CD4-positive, alpha-beta T cell treated with Interleukin-6 at 100 ng/mL for 8 hours (primary cell): Measurements from ENCODE around the gene MRPL24.
"Not testable (repeated sequence)": the region's sequence is repeated elsewhere in the genome, so short reads cannot be mapped to it uniquely, and the experiment has no call there.

Experiments
- DNase-seq: peaks from one replicate; pipeline ENCODE4 v3.0.0-alpha.2; 2020; ENCODE audit warnings: mixed read lengths, low spot score

The MRPL24 gene

DNA sequence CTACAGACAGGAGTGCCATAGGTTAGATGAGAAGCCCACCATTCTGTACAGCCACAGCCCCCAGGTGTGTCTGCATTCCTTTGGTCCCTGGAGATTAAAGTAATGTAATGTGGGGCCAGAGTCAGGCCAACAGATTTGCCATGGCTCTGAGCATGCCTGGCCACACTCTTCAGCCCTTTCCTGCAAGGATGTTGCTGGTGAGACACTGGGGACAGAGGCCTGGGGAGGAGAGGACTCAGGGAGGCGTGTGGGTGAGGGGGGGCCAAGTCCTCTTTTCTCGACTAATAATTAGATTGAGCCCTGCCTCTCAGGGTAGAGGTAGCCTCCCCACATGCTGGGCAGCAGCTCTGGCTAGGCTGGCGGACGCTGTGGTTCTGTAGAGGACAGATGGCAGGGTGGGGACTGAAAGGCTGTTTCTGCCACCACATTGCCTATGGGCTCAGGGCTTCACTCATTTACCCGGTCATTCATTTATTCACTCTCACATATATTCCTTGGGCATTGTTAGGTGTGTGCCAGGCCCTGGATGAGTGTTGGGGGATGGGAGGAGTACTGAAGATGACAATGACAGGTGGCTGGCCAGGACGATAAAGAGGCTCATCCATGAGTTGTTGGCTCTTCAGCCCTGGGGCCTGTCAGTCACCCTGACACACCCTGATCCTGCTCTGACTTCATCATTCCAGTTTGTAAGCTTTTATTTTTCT, 19.4 kb upstream of the MRPL24 start:
- DNase-seq: no peak

DNA sequence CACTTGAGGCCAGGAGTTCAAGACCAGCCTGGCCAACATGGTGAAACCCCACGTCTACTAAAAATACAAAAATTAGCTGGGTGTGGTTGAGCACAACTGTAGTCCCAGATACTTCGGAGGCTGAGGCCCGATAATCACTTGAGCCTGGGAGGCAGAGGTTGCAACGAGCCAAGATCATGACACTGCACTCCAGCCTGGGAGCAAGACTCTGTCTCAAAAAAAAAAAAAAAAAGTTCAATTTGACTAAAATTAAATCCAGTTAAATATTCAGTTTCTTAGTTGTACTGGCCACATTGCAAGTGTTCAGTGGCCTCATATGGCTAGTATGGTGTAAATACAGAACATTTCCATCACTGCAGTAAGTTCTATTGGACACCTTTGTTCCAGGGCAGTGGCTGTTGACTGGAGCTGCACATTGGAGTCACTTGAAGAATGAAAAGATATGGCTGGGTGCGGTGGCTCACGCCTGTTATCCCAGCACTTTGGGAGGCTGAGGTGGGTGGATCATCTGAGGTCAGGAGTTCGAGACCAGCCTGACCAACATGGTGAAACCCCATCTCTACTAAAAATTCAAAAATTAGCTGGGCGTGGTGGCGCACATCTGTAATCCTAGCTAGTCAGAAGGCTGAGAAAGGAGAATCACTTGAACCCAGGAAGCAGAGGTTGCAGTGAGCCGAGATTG, 16.8 kb upstream of the MRPL24 start:
- not testable (repeated sequence) for DNase-seq

DNA sequence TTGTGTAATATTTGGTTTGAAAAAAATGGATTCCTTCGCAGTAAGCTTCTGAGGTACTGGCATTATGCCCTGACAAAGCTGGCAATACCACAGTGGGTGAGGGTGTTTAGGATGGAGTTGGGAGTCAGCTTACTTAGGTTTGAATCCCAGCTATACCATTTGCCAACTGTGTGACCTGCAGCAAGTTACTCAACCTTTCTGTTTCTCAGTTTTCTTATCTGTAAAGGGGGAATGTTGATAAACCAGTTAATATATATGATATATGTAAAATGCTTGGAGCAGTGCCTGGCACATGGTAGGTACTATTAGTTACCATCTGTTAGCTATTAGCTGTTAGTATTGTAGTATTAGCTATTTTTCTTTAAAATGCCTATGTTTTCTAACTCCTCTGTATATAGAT, 15.5 kb upstream of the MRPL24 start:
- no peak for DNase-seq

DNA sequence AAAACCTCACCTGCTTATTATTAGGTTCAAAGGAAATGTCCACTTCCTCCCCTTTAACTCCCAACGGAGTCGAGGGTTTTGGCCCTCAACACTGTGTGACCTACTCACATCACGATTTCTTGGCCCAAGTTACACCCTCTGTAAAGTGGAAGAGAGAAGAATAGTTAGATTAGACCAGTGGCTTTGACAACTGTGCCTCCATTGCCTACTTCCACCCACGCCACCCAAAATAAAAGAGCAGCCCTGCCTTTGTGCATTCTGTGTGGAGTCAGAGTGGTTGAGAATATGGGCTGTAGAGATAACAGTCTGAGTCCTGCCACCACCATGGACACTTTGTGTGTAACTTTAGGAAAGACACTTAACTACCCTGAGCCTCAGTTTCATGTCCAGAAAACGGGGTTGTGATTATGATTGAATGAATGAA, 14.7 kb upstream of the MRPL24 start:
- no peak for DNase-seq

DNA sequence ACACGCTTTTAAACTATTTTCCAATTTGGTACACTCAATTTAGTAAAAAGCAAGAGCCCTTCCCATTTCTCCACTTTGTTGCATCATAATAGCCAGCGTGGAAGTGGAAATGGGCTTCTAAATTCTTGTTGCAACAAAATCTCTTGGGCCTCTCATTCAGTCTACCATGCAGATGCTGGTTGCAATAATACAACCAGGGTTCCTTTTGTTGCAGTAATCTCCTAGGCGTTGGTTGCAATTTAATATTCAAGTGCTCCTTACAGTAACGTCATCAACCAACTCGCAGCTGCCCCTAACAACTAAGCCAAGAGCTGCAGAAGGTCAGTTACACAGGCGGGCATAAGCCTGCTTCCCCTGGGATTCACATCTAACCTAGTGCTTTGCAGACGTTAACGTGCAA, 13.3 kb upstream of the MRPL24 start:
- DNase-seq: no peak

DNA sequence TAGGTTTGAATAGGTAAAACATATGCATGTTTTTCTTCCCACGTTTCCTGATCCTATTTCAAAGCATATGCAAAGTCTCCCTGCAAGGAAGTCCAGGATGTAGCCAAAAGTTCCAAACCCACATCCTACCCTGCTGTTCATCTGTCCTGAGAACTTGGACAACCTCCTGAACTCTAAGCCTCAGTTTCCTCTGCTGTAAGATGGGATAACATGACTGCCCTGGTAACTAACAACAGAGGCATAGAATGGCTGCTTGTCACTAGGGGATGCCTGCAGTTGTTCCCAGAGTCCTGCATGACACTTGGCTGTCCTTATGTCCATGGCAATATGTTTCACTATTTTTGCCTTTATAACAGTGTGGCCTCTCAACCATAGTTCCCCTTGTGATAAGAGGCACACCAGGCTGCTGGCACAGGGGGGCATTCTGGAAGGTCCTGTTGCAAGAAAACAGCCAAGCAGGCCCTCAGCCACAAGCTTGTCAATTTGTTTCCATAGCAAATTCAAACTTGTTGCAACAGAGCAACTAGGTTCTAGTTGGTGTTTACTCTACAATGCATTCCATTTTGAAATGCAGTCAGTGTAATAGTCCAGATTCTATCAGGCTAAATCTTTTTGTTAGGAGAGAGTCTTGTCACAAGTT, 12.1 kb upstream of the MRPL24 start:
- DNase-seq: no peak

DNA sequence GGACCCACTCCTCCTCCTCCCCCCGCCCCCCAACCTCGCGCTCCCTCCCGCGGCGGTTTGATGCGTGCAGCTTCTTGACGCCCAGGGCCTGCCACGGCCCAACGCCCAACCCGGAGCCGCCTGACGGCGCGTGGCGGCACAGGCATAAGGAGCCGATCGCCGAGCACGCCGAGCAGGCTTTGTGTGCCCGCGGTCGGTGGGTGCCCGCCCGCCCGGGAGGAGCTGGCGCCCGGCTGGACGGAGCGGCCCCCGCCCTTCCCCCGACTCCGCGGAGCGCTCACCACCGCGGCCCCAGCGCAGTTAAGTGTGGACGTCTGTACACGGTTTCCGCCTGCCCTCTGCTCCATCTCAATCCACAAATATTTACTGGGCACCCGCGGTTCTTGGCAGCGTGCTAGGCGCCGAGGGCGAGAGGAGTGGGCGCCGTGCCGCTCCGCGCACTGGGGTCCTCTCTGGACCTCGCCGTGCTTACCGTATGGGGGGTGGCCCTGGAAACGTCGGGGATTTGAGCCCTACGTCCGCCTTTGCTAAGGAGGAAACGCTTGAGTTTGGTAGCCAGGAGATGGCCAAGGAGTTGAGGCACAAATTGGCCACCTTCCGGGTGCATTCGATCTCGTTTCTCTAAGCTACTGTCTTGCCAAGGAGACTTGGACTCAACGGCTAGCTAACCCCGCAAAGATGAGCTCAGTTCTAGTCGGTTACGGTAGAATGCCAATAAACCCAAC, 11.0 kb upstream of the MRPL24 start:
- DNase-seq: peak; percentile 97

DNA sequence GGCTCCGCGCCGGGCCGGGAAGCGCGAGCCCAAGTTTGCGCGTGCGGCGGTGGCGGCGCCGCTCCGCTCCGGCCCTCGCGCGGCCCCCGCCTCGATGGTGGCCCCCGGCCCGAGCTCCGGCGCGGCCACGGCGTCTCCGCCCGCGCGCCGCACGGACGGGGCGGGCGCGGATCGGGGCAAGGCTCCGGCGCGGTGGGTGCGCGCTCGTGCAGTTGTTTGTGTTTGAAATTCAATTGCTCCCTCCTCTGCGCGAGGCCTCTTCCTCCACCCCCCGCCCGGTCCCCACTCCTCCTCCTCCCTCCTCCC, 10.5 kb upstream of the MRPL24 start, which contains the start of gene HDGF:
Gene HDGF, minus strand, starts transcription at position 225 of the 306 bp plus-strand sequence. CDS start 246 bp downstream, outside the sequence.
- DNase-seq: no peak

DNA sequence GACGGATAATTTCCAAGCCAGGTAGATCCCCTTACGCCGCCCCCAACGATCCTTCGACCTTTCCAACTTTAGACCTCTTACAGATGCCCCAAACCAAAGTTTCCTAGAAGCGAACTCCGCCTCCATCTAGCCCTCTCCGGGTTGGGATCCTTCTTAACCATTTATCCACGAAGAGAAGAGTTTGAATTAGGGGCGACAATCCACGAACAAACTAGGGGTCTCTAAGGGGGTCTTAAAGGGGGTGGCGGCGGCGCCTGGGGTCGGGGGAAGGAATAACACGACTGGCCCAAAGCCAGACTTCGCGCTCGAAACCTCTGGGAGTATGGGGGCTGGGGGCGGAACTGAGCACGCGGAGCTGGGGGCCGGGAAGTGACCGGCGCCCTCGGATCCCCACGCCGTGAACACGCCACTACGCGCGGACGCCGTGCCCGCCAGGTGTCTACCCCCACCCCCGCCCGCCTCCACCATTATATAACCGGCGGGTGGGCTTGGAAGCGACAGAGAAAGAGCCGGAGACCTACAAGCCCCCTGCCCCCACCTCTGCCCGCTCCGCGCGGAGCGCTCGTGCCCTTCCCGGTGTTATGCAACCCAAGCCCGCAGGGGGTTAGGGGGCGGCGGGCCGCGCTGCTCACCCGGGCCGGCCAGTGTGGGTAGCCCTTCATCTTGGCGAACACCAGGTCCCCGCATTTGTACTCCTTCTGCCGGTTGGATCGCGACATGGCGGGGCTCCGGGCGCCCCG, 10.0 kb upstream of the MRPL24 start:
- no peak for DNase-seq

DNA sequence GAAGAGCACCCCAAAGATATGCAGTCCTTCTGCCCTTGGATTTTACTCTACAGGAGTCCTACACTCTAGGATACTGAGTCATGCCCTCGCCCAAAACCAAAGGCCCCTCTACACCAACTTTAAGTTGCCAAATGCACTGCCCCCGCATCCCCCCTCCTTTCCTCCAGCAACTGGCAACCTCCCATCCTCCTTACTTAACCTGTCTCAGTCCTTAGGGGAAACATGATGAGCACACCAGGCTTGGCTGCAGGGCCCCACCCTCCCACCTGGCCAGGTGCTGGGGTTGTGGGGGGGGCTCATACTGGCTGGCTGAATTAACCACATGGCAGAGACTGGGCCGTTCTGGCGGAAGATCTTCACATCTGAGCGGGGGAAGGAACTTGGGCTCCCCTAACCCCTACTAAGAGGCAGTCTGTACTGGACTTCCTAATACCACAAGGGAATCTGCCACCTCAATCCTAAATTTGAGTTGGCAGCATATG, 9.3 kb upstream of the MRPL24 start:
- no peak for DNase-seq

DNA sequence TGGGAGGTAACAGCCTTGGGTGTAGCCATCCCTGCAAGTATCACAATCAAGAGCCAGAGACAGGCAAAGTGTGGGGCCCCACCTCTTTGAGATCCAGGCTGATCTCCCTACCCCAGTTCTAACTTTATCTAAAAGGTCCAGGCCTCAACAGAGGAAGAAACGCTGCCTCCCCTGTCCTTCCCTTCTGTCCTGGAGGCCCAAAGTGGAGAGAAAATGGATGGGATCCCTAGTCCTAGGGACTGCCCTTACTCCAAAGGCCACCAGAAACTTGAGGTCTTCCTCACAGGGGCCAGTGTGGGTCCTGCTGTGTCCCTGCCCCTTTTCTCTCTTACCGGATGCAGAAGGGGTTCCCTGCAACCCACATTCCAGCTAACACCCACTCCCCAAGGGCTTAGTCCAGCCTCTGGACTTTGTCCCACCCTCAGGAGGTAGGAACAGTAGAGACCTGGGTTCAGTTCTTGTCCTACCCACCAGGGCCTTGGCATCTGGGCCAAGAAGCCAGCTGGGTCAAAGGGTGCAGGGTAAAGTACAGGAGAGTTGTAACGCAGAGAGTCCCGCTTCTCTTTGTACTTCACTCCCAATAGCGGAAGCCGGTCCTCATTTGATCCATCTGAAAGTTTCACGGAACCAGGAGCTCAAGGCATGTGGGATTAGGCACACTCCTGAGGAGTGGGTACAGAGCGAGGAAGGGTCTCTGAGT, 8.7 kb upstream of the MRPL24 start:
- DNase-seq: no peak

DNA sequence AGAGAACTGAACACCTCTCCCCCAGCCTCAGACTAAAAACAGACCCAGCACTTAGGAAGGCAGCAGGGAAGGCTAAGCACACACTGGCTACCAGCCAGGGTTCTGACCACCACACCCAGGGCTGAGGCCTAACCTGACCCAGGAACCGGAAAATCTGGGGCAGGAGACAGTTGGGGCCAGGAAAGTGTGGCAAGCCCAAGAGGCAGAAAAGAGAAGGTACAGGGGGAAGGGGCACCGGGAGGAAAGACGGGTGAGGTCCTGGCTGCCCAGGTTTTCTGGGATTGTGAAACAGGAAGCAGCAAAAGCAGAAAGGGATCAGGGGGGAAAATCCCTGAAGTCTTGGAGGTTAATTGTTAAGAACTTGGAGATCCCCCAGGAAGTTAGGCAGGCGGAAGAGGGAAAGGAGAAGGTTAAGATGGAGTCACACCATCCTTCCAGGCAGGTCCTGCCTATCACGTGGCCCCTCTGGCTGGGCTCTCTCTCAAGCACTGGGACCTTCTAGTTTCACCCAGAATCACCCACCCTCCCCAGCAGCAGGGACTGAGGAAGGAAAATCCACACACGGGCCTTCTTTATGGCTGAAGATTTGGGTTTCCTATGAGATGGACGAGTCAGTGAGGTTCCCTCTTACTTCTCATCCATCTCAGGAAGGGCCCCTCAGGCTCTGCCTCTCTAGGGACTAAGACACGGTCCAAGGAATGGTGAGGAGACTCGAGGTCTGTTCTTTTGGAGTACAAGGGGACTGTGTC, 8.0 kb upstream of the MRPL24 start:
- DNase-seq: no peak

DNA sequence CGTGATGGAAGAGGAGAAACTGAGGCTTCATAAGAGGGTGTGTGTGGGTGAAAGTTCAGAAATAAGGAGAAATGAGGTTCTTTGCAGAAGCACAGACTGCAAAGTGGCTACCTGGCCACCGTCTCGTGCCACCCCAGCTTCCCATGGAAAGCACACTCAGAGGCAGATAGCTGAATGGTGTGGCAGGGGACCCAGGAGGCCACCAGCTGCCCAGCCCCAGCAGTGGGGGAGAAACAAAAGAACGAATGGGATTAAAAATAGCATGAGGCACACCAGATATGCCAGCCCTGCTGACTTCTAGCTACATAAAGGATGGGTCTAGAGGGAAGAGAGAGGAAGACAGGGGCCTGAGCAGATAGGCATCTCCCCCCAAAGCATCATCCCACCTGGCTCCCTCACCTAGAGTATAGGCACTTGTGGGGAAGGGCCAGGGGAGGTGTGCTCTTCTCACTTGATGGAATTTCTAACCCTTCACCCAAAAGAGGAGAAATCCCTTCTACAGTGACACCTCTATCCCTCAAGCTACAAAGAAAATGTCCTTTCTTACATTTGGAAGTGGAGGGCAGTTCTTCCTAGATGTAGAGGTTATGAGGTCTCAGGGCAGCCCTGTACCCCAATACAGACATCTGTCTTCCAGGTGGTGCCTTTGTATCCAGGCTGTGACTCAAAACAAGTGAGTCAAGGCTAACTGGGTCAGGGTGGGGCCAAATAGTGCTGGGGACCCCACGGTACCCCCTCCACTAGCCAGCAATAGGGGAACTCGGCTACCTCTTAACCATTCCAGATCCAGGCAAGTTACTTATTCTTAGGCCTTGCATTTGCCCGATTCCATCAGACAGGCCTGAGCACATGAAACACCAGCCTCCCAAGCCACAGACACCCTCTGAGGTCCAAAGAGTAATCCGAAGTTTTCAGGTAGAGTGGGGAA, 7.1 kb upstream of the MRPL24 start:
- no peak for DNase-seq

DNA sequence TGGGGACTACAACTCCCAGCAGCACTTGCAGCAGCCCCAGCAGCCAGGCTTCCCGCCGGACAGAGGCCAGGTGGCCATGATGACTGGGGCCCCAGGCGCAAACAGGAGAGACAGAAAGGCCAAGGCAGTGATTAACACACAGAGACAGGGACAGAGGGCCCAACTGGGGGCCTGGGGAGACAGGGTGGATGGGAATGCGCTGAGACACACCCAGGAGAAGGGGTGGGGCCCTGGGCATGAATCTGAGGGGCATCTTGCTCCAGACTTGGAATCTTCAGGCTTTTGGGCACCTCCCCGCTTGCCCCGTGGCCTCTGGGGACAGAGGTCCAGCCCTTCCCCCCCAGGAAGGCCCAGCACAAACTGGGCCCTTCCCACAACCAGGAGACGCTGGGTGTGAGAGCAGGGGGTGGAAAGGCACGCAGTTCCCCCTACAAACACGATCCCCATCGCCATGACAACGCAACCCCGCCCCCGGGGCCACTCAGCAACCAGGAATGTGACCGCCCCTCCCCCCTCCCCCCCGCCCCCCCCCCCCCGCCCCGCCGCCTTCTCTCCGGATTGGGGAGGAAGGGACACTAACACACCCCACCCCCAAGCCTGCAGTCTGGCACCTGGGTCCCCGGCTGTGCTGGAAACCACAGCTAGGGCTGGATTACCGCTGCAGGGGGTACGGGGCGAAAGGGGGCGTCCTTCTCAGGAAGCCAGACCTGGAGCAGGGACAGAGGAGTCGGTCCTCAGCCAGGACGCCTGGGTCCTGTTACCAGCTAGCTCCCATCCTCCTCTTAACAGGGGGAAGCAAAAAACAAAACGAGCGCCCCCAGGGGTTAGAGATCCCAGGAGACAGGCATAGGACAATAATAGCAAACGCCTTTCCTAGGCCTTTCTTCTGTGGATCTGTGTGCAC, 6.1 kb upstream of the MRPL24 start:
- DNase-seq: peak; percentile 54

DNA sequence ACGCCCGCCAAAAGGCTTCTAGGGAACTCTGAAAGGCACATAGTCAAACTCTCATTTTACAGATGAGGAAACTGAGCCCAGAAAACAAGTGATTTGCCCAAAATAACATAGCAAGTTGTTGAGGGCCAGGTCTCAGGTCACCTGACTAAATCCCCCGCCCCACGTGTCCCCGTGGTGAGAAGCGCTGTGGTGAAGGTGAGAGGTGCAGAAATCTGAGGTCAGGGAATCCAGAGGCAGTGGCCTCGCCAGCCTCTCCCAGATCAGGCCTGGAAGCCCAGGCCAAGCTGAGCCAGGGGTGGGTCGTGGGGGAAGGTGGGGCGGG, 5.5 kb upstream of the MRPL24 start:
- DNase-seq: no peak

DNA sequence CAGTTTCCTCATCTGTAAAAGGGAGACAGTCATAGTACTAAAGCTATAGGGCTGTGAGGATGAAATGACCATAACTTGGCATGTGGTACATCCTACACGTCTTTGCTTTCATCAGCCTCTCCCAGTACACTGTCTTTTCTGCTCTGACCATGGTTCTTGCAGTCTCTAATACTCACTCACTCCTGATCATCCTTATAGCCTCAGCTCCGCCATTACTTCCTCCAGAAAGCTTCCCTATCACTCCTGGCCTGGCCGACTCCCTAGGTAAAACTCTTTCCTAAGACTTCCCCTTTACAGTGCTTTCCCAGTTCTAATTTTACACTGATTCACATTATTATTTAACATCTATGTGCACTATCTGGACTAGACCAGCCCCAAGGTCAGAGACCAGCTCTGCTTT, 5.0 kb upstream of the MRPL24 start:
- DNase-seq: no peak

DNA sequence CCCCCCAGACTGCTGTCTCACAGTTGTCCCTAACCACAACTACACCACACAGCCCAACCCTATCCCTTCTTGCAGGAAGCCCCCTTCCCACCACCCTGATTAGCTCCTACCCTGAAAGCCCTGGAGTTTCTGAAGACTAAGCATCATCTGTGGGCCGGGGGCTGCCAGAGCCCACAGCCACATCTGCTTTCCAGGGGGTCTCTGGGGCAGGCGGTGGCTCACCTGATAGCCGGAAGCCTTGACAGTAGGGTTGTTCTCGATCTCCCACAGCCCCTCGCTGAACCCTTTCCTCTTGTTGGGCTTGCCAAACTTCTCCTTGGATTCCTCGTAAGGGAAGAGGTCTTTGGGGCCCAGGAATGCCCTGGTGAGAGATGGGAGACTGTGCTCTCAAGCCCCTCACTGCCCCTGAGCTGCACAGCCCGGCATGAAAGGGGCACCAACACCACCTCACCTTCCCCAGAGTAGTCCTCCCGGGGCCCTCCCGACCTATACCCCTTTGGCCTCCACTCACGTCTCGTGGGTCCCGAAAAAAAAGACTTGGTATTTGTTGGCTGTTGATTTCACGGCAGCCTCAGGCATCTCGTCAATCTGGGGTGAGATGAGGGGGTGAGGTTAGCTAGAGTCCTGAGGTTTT, 4.0 kb upstream of the MRPL24 start:
- no peak for DNase-seq

DNA sequence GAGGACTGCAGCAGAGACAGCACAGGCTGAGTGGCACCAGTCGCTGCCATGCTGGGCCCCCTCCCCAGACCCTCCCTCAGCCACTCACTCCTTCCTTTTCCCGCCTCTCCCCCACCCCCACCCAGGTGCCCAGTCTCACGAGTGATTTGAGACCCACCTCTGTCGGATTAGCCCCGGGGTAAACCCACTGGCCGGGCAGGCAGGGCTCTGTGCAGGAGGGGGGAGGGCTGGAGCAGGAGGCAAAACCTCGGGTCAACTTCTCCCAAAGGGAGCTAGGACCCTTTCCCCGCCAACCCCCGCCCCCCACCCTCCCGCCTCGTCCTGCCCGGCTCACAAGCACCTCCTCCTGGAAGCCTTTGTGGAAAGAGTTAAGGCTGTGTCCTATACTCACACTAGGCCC, 3.5 kb upstream of the MRPL24 start:
- DNase-seq: no peak
